ENCODE data around the gene MCAT. TPM values are rescaled to one million over a fixed set of nuclear protein-coding genes. Genes with fewer than 3 reads are reported as not detected.

MCAT gene
- total RNA-seq, 2 donors from 2014 or later, result 15.2 to 19.7 TPM

Other genes with a start within 250 kb of the MCAT start
- gene PACSIN2, start 128.2 kb downstream of the MCAT start, total RNA-seq, result 100 to 1,000 TPM; 191 to 219 TPM
- gene TTLL1, start 54.0 kb downstream of the MCAT start, total RNA-seq, result 1 to 10 TPM; 2.1 to 3.2 TPM
- gene BIK, start 32.6 kb downstream of the MCAT start, total RNA-seq, result 10 to 100 TPM; 22.6 to 23.0 TPM
- gene TSPO, start 8.2 kb upstream of the MCAT start, total RNA-seq, result 100 to 1,000 TPM; 250 to 259 TPM
- gene TTLL12, start 43.7 kb upstream of the MCAT start, total RNA-seq, result 10 to 100 TPM; 79.5 to 91.6 TPM
- gene SCUBE1, start 200.0 kb upstream of the MCAT start, total RNA-seq, result 1 to 10 TPM; 3.8 to 5.8 TPM

All from left colon (tissue), 2 donors.